K562 (cell line): ENCODE data around the gene GFOD1. TPM values are rescaled to one million over a fixed set of nuclear protein-coding genes. Genes with fewer than 3 reads are reported as not detected.

Source experiments
- BRCA1 ChIP-seq, 2 experiments: fragments of 450-650 bp in 1 of 2; sonication (generic) in 1 of 2; formaldehyde crosslinking in 1 of 2; IDR thresholded peaks; 2 replicates each; pipeline versions ENCODE4 v1.5.0 to v1.6.1; 2017 to 2020; ENCODE audit warnings: mild to moderate bottlenecking in 1 of 2, missing genetic modification reagents in 1 of 2
- BRD4 ChIP-seq: fragments of 200-600 bp; sonication (generic); IDR thresholded peaks from 2 replicates; pipeline ENCODE4 v1.6.1; 2017; ENCODE audit warnings: inconsistent platforms
- CBX8 ChIP-seq: fragments of 200-600 bp; sonication (generic); IDR thresholded peaks from 2 replicates; pipeline ENCODE4 v1.6.1; 2012; ENCODE audit warnings: borderline replicate concordance, mixed run types, low read depth, mild to moderate bottlenecking, moderate library complexity, mixed read lengths, low read length, control low read depth, inconsistent platforms; ENCODE audit not compliant: poor library complexity, severe bottlenecking; ENCODE audit errors: extremely low read depth
- FOXP1 ChIP-seq: sonication (generic); formaldehyde crosslinking; IDR thresholded peaks from 2 replicates; pipeline ENCODE4 v1.8.0; 2022; ENCODE audit warnings: mild to moderate bottlenecking, missing genetic modification reagents
- MCM7 ChIP-seq, 2 experiments: fragments of 450-650 bp; IDR thresholded peaks; 2 replicates each; pipeline ENCODE4 v1.6.1; 2016 to 2018
- SAFB2 ChIP-seq: fragments of 200-400 bp; formaldehyde crosslinking; IDR thresholded peaks from 2 replicates; pipeline ENCODE4 v1.6.1; 2018; ENCODE audit warnings: borderline replicate concordance, low read length, low read depth, moderate library complexity; ENCODE audit not compliant: severe bottlenecking
- TBP ChIP-seq: optimal IDR thresholded peaks from 2 replicates; pipeline ENCODE3; 2011; ENCODE audit warnings: low read depth, low read length, improper control_type of control experiment
- ZNF174 ChIP-seq: fragments of 250-450 bp; sonication (Bioruptor Pico); IDR thresholded peaks from 2 replicates; pipeline ENCODE4 v1.4.0; 2020; ENCODE audit warnings: mild to moderate bottlenecking
- ZNF699 ChIP-seq: fragments of 250-450 bp; sonication (Bioruptor Pico); IDR thresholded peaks from 2 replicates; pipeline ENCODE4 v1.8.0; 2021; ENCODE audit warnings: mild to moderate bottlenecking, moderate library complexity; ENCODE audit not compliant: insufficient replicate concordance
- polyA plus RNA-seq, 8 experiments: library from polyadenylated mRNA; depleted of rRNA in 4 of 8; stranded (reverse) in 5 of 8; unstranded in 3 of 8; fragments of >200 nt; fragmentation: Nextera tagmentation in 2 of 8; fragmentation: Illumina TruSeq in 1 of 8; extraction: Ambion mirVana in 2 of 8; extraction: Trizol in 1 of 8; gene quantifications; 2 replicates each; pipeline versions ENCODE4 v1.2.1 to v1.2.3, GENCODE V29; 2011 to 2014; ENCODE audit warnings: inconsistent platforms in 1 of 8, missing spikeins in 1 of 8
- total RNA-seq, 7 experiments: library from RNA; depleted of rRNA in 6 of 7; stranded (reverse); fragments of >200 nt in 6 of 7; fragmentation: Illumina TruSeq in 2 of 7; extraction: Trizol in 2 of 7; gene quantifications; 2 replicates each; pipeline versions ENCODE4 v1.2.1 to v1.2.3, GENCODE V29; 2011 to 2021; ENCODE audit warnings: low replicate concordance in 1 of 7
- TF ChIP-seq, protein P1 (sequence below): fragments of 450-650 bp; IDR thresholded peaks from 2 replicates; pipeline ENCODE4 v1.6.1; 2017; ENCODE audit warnings: antibody characterized with exemption, mild to moderate bottlenecking
- TF ChIP-seq, protein P2 (sequence below): sonication (generic); formaldehyde crosslinking; IDR thresholded peaks from 2 replicates; pipeline ENCODE4 v1.8.1; 2023; ENCODE audit warnings: mild to moderate bottlenecking, missing genetic modification reagents
- TF ChIP-seq, protein P3 (sequence below): fragments of 250-450 bp; sonication (Bioruptor Pico); IDR thresholded peaks from 2 replicates; pipeline ENCODE4 v1.5.0; 2020; ENCODE audit warnings: mild to moderate bottlenecking
- TF ChIP-seq, protein P4 (sequence below): fragments of 450-650 bp; IDR thresholded peaks from 2 replicates; pipeline ENCODE4 v1.7.1; 2018; ENCODE audit warnings: mild to moderate bottlenecking, low read depth; ENCODE audit not compliant: partially characterized antibody
- TF ChIP-seq, protein P5 (sequence below): sonication (generic); formaldehyde crosslinking; IDR thresholded peaks from 2 replicates; pipeline ENCODE4 v1.8.0; 2022; ENCODE audit warnings: mild to moderate bottlenecking, missing genetic modification reagents

The GFOD1 gene
- total and polyA plus RNA-seq, 9 of the 15 experiments (the other 6 are each of a cell fraction or from before 2014, with no cell fraction given): 3.8 to 12.0 (median 8.2) TPM

DNA sequence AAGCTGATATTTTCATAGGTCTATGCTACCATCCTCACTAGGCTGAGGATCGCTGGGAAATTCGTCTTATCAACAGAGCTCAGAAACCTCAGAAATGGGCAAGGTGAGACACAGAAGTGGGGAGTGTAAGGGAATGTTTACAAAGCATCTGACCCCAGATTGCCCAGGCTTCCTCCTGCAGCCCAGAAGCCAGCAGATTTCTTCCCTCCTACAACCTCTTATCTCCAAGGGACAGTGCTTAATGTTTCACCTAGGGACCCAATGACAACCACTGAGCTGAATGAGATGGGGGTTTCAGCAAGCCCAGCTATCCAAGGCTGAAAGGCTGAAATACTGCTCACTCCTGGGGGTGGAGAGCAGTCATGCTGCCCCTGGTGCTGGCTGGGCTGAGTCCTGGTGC is 106.6 kb downstream of the GFOD1 start (continued):
- TF ChIP-seq, protein P1, sequence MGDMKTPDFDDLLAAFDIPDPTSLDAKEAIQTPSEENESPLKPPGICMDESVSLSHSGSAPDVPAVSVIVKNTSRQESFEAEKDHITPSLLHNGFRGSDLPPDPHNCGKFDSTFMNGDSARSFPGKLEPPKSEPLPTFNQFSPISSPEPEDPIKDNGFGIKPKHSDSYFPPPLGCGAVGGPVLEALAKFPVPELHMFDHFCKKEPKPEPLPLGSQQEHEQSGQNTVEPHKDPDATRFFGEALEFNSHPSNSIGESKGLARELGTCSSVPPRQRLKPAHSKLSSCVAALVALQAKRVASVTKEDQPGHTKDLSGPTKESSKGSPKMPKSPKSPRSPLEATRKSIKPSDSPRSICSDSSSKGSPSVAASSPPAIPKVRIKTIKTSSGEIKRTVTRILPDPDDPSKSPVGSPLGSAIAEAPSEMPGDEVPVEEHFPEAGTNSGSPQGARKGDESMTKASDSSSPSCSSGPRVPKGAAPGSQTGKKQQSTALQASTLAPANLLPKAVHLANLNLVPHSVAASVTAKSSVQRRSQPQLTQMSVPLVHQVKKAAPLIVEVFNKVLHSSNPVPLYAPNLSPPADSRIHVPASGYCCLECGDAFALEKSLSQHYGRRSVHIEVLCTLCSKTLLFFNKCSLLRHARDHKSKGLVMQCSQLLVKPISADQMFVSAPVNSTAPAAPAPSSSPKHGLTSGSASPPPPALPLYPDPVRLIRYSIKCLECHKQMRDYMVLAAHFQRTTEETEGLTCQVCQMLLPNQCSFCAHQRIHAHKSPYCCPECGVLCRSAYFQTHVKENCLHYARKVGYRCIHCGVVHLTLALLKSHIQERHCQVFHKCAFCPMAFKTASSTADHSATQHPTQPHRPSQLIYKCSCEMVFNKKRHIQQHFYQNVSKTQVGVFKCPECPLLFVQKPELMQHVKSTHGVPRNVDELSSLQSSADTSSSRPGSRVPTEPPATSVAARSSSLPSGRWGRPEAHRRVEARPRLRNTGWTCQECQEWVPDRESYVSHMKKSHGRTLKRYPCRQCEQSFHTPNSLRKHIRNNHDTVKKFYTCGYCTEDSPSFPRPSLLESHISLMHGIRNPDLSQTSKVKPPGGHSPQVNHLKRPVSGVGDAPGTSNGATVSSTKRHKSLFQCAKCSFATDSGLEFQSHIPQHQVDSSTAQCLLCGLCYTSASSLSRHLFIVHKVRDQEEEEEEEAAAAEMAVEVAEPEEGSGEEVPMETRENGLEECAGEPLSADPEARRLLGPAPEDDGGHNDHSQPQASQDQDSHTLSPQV: no peak
- TF ChIP-seq ZNF699 (CRISPR knock-in tag): no peak
- no peak for TF ChIP-seq MCM7 (IDR thresholded peaks at IDR 0.05)
- TF ChIP-seq, protein P2, sequence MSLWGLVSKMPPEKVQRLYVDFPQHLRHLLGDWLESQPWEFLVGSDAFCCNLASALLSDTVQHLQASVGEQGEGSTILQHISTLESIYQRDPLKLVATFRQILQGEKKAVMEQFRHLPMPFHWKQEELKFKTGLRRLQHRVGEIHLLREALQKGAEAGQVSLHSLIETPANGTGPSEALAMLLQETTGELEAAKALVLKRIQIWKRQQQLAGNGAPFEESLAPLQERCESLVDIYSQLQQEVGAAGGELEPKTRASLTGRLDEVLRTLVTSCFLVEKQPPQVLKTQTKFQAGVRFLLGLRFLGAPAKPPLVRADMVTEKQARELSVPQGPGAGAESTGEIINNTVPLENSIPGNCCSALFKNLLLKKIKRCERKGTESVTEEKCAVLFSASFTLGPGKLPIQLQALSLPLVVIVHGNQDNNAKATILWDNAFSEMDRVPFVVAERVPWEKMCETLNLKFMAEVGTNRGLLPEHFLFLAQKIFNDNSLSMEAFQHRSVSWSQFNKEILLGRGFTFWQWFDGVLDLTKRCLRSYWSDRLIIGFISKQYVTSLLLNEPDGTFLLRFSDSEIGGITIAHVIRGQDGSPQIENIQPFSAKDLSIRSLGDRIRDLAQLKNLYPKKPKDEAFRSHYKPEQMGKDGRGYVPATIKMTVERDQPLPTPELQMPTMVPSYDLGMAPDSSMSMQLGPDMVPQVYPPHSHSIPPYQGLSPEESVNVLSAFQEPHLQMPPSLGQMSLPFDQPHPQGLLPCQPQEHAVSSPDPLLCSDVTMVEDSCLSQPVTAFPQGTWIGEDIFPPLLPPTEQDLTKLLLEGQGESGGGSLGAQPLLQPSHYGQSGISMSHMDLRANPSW (CRISPR knock-in tag): no peak
- TF ChIP-seq ZNF174 (CRISPR knock-in tag): no peak
- no peak for TF ChIP-seq BRCA1 (IDR thresholded peaks at IDR 0.05)
- no peak for TF ChIP-seq BRCA1 (CRISPR knock-in tag; IDR thresholded peaks at IDR 0.05)
- TF ChIP-seq BRD4: no peak
- no peak for TF ChIP-seq SAFB2
- TF ChIP-seq, protein P3, sequence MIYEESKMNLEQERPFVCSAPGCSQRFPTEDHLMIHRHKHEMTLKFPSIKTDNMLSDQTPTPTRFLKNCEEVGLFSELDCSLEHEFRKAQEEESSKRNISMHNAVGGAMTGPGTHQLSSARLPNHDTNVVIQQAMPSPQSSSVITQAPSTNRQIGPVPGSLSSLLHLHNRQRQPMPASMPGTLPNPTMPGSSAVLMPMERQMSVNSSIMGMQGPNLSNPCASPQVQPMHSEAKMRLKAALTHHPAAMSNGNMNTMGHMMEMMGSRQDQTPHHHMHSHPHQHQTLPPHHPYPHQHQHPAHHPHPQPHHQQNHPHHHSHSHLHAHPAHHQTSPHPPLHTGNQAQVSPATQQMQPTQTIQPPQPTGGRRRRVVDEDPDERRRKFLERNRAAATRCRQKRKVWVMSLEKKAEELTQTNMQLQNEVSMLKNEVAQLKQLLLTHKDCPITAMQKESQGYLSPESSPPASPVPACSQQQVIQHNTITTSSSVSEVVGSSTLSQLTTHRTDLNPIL: no peak
- TF ChIP-seq, protein P4, sequence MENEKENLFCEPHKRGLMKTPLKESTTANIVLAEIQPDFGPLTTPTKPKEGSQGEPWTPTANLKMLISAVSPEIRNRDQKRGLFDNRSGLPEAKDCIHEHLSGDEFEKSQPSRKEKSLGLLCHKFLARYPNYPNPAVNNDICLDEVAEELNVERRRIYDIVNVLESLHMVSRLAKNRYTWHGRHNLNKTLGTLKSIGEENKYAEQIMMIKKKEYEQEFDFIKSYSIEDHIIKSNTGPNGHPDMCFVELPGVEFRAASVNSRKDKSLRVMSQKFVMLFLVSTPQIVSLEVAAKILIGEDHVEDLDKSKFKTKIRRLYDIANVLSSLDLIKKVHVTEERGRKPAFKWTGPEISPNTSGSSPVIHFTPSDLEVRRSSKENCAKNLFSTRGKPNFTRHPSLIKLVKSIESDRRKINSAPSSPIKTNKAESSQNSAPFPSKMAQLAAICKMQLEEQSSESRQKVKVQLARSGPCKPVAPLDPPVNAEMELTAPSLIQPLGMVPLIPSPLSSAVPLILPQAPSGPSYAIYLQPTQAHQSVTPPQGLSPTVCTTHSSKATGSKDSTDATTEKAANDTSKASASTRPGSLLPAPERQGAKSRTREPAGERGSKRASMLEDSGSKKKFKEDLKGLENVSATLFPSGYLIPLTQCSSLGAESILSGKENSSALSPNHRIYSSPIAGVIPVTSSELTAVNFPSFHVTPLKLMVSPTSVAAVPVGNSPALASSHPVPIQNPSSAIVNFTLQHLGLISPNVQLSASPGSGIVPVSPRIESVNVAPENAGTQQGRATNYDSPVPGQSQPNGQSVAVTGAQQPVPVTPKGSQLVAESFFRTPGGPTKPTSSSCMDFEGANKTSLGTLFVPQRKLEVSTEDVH: no peak
- TF ChIP-seq FOXP1 (CRISPR knock-in tag): no peak
- no peak for TF ChIP-seq CBX8
- TF ChIP-seq, protein P5, sequence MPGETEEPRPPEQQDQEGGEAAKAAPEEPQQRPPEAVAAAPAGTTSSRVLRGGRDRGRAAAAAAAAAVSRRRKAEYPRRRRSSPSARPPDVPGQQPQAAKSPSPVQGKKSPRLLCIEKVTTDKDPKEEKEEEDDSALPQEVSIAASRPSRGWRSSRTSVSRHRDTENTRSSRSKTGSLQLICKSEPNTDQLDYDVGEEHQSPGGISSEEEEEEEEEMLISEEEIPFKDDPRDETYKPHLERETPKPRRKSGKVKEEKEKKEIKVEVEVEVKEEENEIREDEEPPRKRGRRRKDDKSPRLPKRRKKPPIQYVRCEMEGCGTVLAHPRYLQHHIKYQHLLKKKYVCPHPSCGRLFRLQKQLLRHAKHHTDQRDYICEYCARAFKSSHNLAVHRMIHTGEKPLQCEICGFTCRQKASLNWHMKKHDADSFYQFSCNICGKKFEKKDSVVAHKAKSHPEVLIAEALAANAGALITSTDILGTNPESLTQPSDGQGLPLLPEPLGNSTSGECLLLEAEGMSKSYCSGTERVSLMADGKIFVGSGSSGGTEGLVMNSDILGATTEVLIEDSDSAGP (CRISPR knock-in tag): no peak
- no peak for TF ChIP-seq TBP
